HepG2 (cell line): ENCODE results near the gene HPD. TPM values are rescaled to one million over a fixed set of nuclear protein-coding genes. Genes with fewer than 3 reads are reported as not detected.
A peak's percentile ranks its signal among the peaks of the same experiment; 100 is the strongest.

Source experiments
- ASH2L ChIP-seq: fragments of 300-600, 200-600 bp; sonication (generic); IDR thresholded peaks from 2 replicates; pipeline ENCODE4 v1.7.0; 2017; ENCODE audit warnings: low read depth, mild to moderate bottlenecking, moderate library complexity, mixed read lengths, low read length; ENCODE audit not compliant: insufficient read length
- EP300 ChIP-seq, 3 experiments: sonication (generic) in 1 of 3; formaldehyde crosslinking in 1 of 3; IDR thresholded peaks; 2 replicates each; pipeline versions ENCODE4 v1.5.1 to v1.6.1; 2011 to 2020; ENCODE audit warnings: low read depth in 2 of 3, low read length in 2 of 3, borderline replicate concordance in 1 of 3, improper control_type of control experiment in 1 of 3, mild to moderate bottlenecking in 1 of 3, missing genetic modification reagents in 1 of 3, moderate library complexity in 1 of 3
- FOXA1 ChIP-seq, 2 experiments: fragments of 450-650 bp in 1 of 2; sonication (generic) in 1 of 2; formaldehyde crosslinking in 1 of 2; IDR thresholded peaks; 2 replicates each; pipeline versions ENCODE4 v1.4.0 to v1.6.1; 2016 to 2020; ENCODE audit warnings: missing genetic modification reagents in 1 of 2
- GFI1 ChIP-seq: sonication (generic); formaldehyde crosslinking; IDR thresholded peaks from 2 replicates; pipeline ENCODE4 v1.5.0; 2020; ENCODE audit warnings: missing genetic modification reagents, mild to moderate bottlenecking, borderline replicate concordance
- MAFF ChIP-seq: IDR thresholded peaks from 2 replicates; pipeline ENCODE4 v1.6.1; 2011; ENCODE audit warnings: low read depth, low read length, improper control_type of control experiment
- MXI1 ChIP-seq: IDR thresholded peaks from 3 replicates; pipeline ENCODE4 v1.6.1; 2012; ENCODE audit warnings: low read depth, low read length, inconsistent platforms, borderline replicate concordance
- SP4 ChIP-seq: sonication (generic); formaldehyde crosslinking; IDR thresholded peaks from 2 replicates; pipeline ENCODE4 v1.8.1; 2023; ENCODE audit warnings: mild to moderate bottlenecking, missing genetic modification reagents
- THAP11 ChIP-seq: IDR thresholded peaks from 2 replicates; pipeline ENCODE4 v1.6.1; 2016; ENCODE audit warnings: missing biosample characterization, missing genetic modification reagents
- ZMYM4 ChIP-seq: sonication (generic); formaldehyde crosslinking; IDR thresholded peaks from 2 replicates; pipeline ENCODE4 v1.8.1; 2023; ENCODE audit warnings: mild to moderate bottlenecking, missing genetic modification reagents
- ZNF746 ChIP-seq: sonication (generic); formaldehyde crosslinking; IDR thresholded peaks from 2 replicates; pipeline ENCODE4 v1.8.0; 2022; ENCODE audit warnings: mild to moderate bottlenecking, missing genetic modification reagents
- ZNF775 ChIP-seq: sonication (generic); formaldehyde crosslinking; IDR thresholded peaks from 2 replicates; pipeline ENCODE4 v1.4.0; 2020; ENCODE audit warnings: missing genetic modification reagents, mild to moderate bottlenecking, moderate library complexity, borderline replicate concordance
- ZNF839 ChIP-seq: sonication (generic); formaldehyde crosslinking; IDR thresholded peaks from 2 replicates; pipeline ENCODE4 v1.4.0; 2020; ENCODE audit warnings: missing genetic modification reagents, mild to moderate bottlenecking, borderline replicate concordance
- polyA plus RNA-seq, 8 experiments: library from polyadenylated mRNA; depleted of rRNA in 3 of 8; stranded (reverse) in 7 of 8; unstranded in 1 of 8; fragments of >200 nt; fragmentation: Illumina TruSeq in 4 of 8; extraction: Trizol in 4 of 8; gene quantifications; 2 replicates each; pipeline versions ENCODE4 v1.2.1 to v1.2.3, GENCODE V29; 2011 to 2016; ENCODE audit warnings: low read depth in 4 of 8, missing spikeins in 1 of 8, mixed read lengths in 1 of 8; ENCODE audit not compliant: insufficient read depth in 1 of 8
- total RNA-seq, 5 experiments: library from RNA; depleted of rRNA; stranded (reverse); fragments of >200 nt; fragmentation: Illumina TruSeq; extraction: Trizol; gene quantifications; 2 replicates each; pipeline ENCODE4 v1.2.3, GENCODE V29; 2016; ENCODE audit warnings: low read depth in 1 of 5
- TF ChIP-seq, protein P1 (sequence below): sonication (generic); formaldehyde crosslinking; IDR thresholded peaks from 2 replicates; pipeline ENCODE4 v1.5.1; 2020; ENCODE audit warnings: mild to moderate bottlenecking, missing genetic modification reagents
- TF ChIP-seq, protein P2 (sequence below): sonication (generic); formaldehyde crosslinking; conservative IDR thresholded peaks from 2 replicates; pipeline ENCODE4 v1.8.0; 2022; ENCODE audit warnings: missing genetic modification reagents
- TF ChIP-seq, protein P3 (sequence below): sonication (generic); formaldehyde crosslinking; IDR thresholded peaks from 2 replicates; pipeline ENCODE4 v1.4.0; 2020; ENCODE audit warnings: missing genetic modification reagents
- TF ChIP-seq, protein P4 (sequence below): IDR thresholded peaks from 2 replicates; pipeline ENCODE4 v1.6.1; 2016; ENCODE audit warnings: missing compliant biosample characterization, missing genetic modification reagents, borderline replicate concordance

Gene HPD
- total and polyA plus RNA-seq, 2 of the 13 experiments (the other 11 are each of a cell fraction or from before 2014, with no cell fraction given) = 120 to 195 TPM

DNA sequence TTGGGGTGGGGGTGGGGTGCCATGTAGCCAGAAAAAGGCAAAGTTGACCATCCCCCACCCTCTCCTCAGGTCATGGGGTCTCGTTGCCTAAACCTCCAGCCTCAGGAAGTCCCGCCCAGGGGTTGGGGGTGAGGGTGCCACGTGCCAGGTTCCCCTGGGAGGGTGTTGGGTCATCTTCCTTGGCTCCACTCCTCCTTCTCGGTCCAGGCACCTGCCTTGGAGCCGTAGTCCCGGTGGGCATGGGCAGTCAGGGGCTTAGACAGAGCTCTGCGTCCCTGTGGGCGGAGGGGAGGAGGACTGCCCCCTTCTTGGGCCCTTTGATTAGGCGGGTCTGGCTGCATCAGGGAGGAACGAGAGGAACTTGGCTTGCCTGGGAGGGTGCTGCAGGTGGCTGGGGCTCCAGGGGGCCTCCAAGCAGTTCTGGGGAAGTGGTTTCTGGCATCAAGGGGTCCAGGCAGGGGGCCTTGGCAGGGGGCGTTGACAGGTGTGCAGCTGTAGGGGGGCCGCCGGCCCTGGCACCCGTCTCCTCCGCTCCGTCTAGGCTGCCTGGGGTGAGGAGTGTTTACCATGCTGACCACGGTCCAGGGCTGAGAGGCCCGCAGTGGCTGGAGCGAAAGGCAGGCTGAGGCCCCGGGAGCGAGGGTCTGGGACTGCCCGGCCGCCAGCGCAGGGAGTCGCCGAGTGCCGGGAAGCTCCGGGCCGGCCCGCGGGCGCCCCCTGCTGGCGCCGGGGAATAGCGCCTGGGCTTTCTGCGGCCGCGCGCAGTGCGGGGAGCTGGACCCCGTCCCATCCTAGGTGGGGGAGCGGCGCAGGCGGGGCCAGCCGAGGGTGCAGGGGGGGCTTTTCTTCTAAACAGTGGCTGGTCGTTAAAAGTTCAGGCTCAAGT is 47.0 kb downstream of the HPD start (continued):
- TF ChIP-seq ZNF746 (0 out of 2 replicates have a peak, but pooled peaks have one; percentile 34), EP300 (IDR thresholded peaks at IDR 0.05; ENCODE audit: low read depth in 2 of 2, low read length in 2 of 2) (0 out of 4 replicates have a peak, but pooled peaks of 1 of the 2 experiments have one; percentile 5), EP300 (CRISPR knock-in tag; IDR thresholded peaks at IDR 0.05; ENCODE audit: borderline replicate concordance) (no peak), MAFF (no peak), ASH2L (peak; percentile 27), ZNF839 (CRISPR knock-in tag) (0 out of 2 replicates have a peak, but pooled peaks have one; percentile 28), ZMYM4 (CRISPR knock-in tag) (0 out of 2 replicates have a peak, but pooled peaks have one; percentile 30), GFI1 (CRISPR knock-in tag) (no peak), FOXA1 (IDR thresholded peaks at IDR 0.05) (no peak), FOXA1 (CRISPR knock-in tag; IDR thresholded peaks at IDR 0.05) (peak; percentile 35; the same call in 1 of the 2 replicates), THAP11 (CRISPR knock-in tag) (0 out of 2 replicates have a peak, but pooled peaks have one; percentile 28), SP4 (CRISPR knock-in tag) (0 out of 2 replicates have a peak, but pooled peaks have one; percentile 36), ZNF775 (CRISPR knock-in tag) (0 out of 2 replicates have a peak, but pooled peaks have one; percentile 18), MXI1 (peak; percentile 47; the same call in 1 of the 3 replicates)
- TF ChIP-seq, protein P1, sequence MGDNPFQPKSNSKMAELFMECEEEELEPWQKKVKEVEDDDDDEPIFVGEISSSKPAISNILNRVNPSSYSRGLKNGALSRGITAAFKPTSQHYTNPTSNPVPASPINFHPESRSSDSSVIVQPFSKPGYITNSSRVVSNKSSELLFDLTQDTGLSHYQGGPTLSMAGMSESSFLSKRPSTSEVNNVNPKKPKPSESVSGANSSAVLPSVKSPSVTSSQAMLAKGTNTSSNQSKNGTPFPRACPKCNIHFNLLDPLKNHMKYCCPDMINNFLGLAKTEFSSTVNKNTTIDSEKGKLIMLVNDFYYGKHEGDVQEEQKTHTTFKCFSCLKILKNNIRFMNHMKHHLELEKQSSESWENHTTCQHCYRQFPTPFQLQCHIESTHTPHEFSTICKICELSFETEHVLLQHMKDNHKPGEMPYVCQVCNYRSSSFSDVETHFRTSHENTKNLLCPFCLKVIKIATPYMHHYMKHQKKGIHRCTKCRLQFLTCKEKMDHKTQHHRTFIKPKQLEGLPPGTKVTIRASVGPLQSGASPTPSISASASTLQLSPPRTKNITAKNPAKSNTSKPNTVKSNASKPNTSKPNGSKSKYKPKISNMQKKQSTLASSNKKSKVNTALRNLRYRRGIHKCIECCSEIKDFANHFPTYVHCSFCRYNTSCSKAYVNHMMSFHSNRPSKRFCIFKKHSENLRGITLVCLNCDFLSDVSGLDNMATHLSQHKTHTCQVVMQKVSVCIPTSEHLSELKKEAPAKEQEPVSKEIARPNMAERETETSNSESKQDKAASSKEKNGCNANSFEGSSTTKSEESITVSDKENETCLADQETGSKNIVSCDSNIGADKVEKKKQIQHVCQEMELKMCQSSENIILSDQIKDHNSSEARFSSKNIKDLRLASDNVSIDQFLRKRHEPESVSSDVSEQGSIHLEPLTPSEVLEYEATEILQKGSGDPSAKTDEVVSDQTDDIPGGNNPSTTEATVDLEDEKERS = no peak
- TF ChIP-seq, protein P2, sequence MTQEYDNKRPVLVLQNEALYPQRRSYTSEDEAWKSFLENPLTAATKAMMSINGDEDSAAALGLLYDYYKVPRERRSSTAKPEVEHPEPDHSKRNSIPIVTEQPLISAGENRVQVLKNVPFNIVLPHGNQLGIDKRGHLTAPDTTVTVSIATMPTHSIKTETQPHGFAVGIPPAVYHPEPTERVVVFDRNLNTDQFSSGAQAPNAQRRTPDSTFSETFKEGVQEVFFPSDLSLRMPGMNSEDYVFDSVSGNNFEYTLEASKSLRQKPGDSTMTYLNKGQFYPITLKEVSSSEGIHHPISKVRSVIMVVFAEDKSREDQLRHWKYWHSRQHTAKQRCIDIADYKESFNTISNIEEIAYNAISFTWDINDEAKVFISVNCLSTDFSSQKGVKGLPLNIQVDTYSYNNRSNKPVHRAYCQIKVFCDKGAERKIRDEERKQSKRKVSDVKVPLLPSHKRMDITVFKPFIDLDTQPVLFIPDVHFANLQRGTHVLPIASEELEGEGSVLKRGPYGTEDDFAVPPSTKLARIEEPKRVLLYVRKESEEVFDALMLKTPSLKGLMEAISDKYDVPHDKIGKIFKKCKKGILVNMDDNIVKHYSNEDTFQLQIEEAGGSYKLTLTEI (CRISPR knock-in tag) = no peak
- TF ChIP-seq, protein P3, sequence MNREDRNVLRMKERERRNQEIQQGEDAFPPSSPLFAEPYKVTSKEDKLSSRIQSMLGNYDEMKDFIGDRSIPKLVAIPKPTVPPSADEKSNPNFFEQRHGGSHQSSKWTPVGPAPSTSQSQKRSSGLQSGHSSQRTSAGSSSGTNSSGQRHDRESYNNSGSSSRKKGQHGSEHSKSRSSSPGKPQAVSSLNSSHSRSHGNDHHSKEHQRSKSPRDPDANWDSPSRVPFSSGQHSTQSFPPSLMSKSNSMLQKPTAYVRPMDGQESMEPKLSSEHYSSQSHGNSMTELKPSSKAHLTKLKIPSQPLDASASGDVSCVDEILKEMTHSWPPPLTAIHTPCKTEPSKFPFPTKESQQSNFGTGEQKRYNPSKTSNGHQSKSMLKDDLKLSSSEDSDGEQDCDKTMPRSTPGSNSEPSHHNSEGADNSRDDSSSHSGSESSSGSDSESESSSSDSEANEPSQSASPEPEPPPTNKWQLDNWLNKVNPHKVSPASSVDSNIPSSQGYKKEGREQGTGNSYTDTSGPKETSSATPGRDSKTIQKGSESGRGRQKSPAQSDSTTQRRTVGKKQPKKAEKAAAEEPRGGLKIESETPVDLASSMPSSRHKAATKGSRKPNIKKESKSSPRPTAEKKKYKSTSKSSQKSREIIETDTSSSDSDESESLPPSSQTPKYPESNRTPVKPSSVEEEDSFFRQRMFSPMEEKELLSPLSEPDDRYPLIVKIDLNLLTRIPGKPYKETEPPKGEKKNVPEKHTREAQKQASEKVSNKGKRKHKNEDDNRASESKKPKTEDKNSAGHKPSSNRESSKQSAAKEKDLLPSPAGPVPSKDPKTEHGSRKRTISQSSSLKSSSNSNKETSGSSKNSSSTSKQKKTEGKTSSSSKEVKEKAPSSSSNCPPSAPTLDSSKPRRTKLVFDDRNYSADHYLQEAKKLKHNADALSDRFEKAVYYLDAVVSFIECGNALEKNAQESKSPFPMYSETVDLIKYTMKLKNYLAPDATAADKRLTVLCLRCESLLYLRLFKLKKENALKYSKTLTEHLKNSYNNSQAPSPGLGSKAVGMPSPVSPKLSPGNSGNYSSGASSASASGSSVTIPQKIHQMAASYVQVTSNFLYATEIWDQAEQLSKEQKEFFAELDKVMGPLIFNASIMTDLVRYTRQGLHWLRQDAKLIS (CRISPR knock-in tag) = 0 out of 2 replicates have a peak, but pooled peaks have one; percentile 18
- TF ChIP-seq, protein P4, sequence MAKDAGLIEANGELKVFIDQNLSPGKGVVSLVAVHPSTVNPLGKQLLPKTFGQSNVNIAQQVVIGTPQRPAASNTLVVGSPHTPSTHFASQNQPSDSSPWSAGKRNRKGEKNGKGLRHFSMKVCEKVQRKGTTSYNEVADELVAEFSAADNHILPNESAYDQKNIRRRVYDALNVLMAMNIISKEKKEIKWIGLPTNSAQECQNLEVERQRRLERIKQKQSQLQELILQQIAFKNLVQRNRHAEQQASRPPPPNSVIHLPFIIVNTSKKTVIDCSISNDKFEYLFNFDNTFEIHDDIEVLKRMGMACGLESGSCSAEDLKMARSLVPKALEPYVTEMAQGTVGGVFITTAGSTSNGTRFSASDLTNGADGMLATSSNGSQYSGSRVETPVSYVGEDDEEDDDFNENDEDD = no peak
